ENCODE results near the gene MGMT.

MGMT gene

GRCh38 chr10:129784891-129785290, 317.9 kb downstream of the MGMT start:
- no peak overlapping the region for H3K27ac ChIP-seq (ENCODE audit: low read depth in 2 of 2, low read length in 2 of 2)
- no peaks in the 10 kb centered on the region for H3K36me3 ChIP-seq (ENCODE audit: control insufficient read depth in 2 of 2, insufficient read depth in 2 of 2, low read length in 2 of 2)
- H3K27me3 ChIP-seq (ENCODE audit: control insufficient read depth in 2 of 2, insufficient read depth in 2 of 2, low read length in 2 of 2) = no peaks in the 10 kb centered on the region
- H3K4me3 ChIP-seq (ENCODE audit: low read length in 2 of 2) = no peak overlapping the region
- H3K9me3 ChIP-seq (ENCODE audit: control insufficient read depth in 2 of 2, low read length in 2 of 2) = no peaks in the 10 kb centered on the region
- no peaks in the 10 kb centered on the region for H3K4me1 ChIP-seq (ENCODE audit: control insufficient read depth in 2 of 2, insufficient read depth in 2 of 2, low read length in 2 of 2)
- no peak overlapping the region for H3K9ac ChIP-seq (ENCODE audit: low read depth in 1 of 2, low read length in 2 of 2)

DNA sequence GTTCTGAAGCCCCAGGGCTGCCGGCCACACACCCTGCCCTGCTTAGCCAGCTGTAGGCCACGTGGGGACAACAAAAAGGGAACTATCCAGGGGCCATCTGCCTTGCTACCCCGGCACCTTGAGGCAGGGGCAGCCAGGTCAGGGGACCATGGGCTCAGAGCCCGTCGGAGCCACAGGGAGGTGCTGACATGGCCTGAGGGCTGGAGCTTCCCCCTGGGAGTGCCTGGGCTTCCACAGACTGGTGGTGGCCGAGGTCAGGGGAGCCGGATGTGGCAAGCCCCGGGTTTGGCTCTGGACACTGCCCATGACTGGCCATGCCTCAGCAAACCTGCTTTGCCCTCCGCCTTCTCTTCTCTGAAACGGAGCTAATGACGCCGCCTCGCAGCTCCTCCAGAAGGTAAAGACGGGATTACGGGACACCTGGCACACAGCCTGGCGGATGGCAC, 318.5 kb downstream of the MGMT start:
- Histone ChIP-seq H3K4me3 (ENCODE audit: low read length in 2 of 2) (no peak overlapping the region), H3K27me3 (ENCODE audit: control insufficient read depth in 2 of 2, insufficient read depth in 2 of 2, low read length in 2 of 2) (no peaks in the 10 kb centered on the region), H3K36me3 (ENCODE audit: control insufficient read depth in 2 of 2, insufficient read depth in 2 of 2, low read length in 2 of 2) (no peaks in the 10 kb centered on the region), H3K9ac (ENCODE audit: low read depth in 1 of 2, low read length in 2 of 2) (no peak overlapping the region), H3K27ac (ENCODE audit: low read depth in 2 of 2, low read length in 2 of 2) (no peak overlapping the region), H3K4me1 (ENCODE audit: control insufficient read depth in 2 of 2, insufficient read depth in 2 of 2, low read length in 2 of 2) (no peaks in the 10 kb centered on the region), H3K9me3 (ENCODE audit: control insufficient read depth in 2 of 2, low read length in 2 of 2) (no peaks in the 10 kb centered on the region)

DNA sequence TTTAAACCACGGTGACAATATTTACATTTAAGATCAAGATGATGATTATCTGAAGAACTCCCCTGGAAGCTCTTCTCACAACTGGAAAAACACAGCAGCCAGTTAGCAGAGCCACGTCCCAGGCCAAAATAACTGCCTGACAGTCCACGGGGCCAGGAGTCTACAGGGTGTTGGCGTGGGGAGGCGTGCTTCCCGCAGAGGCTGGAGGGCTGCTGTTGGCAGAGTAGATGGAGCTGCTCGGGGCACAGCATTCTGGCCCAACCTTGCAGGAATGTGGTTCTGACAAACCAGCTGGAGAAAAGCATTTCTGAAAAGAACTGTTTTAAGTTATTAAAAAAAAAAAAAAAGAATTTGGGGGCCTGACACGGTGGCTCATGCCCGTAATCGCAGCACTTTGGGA, 319.2 kb downstream of the MGMT start:
- H3K4me3 ChIP-seq (ENCODE audit: low read length in 2 of 2) = no peak overlapping the region
- H3K4me1 ChIP-seq (ENCODE audit: control insufficient read depth in 2 of 2, insufficient read depth in 2 of 2, low read length in 2 of 2) = no peaks in the 10 kb centered on the region

DNA sequence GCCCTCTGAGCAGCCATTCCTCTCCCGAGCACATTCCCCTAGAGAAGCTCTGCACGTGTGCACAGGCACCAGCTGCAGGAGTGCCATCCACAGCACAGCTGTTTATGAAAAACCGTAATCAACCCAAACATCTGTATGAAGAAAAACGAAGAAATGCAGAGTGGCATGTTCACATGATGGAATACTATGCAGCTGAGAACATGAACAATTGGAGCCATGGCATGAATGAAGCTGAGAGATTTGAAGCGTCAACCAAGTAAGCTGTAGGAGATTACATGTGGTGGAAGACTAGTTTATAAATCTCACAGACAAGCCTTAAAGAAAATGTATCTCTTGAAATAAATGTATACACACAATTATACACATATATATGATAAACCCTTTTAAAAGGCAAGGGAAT, 320.5 kb downstream of the MGMT start:
- Histone ChIP-seq H3K36me3 (ENCODE audit: control insufficient read depth in 2 of 2, insufficient read depth in 2 of 2, low read length in 2 of 2) (no peaks in the 10 kb centered on the region), H3K4me1 (ENCODE audit: control insufficient read depth in 2 of 2, insufficient read depth in 2 of 2, low read length in 2 of 2) (no peaks in the 10 kb centered on the region), H3K4me3 (ENCODE audit: low read length in 2 of 2) (no peak overlapping the region), H3K9ac (ENCODE audit: low read depth in 1 of 2, low read length in 2 of 2) (no peak overlapping the region), H3K27ac (ENCODE audit: low read depth in 2 of 2, low read length in 2 of 2) (no peak overlapping the region), H3K9me3 (ENCODE audit: control insufficient read depth in 2 of 2, low read length in 2 of 2) (no peaks in the 10 kb centered on the region), H3K27me3 (ENCODE audit: control insufficient read depth in 2 of 2, insufficient read depth in 2 of 2, low read length in 2 of 2) (no peaks in the 10 kb centered on the region)

More for the DNA sequence above, 319.2 kb downstream of the MGMT start:
- no peaks in the 10 kb centered on the region for H3K27me3 ChIP-seq (ENCODE audit: control insufficient read depth in 2 of 2, insufficient read depth in 2 of 2, low read length in 2 of 2)
- no peak overlapping the region for H3K27ac ChIP-seq (ENCODE audit: low read depth in 2 of 2, low read length in 2 of 2)
- H3K9me3 ChIP-seq (ENCODE audit: control insufficient read depth in 2 of 2, low read length in 2 of 2) = no peaks in the 10 kb centered on the region
- H3K9ac ChIP-seq (ENCODE audit: low read depth in 1 of 2, low read length in 2 of 2) = no peak overlapping the region
- H3K36me3 ChIP-seq (ENCODE audit: control insufficient read depth in 2 of 2, insufficient read depth in 2 of 2, low read length in 2 of 2) = no peaks in the 10 kb centered on the region

- no peak overlapping the region for H3K9ac ChIP-seq (ENCODE audit: low read depth in 1 of 2, low read length in 2 of 2)
- H3K36me3 ChIP-seq (ENCODE audit: control insufficient read depth in 2 of 2, insufficient read depth in 2 of 2, low read length in 2 of 2) = no peaks in the 10 kb centered on the region
- H3K4me1 ChIP-seq (ENCODE audit: control insufficient read depth in 2 of 2, insufficient read depth in 2 of 2, low read length in 2 of 2) = no peaks in the 10 kb centered on the region
- H3K27ac ChIP-seq (ENCODE audit: low read depth in 2 of 2, low read length in 2 of 2) = no peak overlapping the region
- no peak overlapping the region for H3K4me3 ChIP-seq (ENCODE audit: low read length in 2 of 2)
- H3K9me3 ChIP-seq (ENCODE audit: control insufficient read depth in 2 of 2, low read length in 2 of 2) = peaks cover 0 to 5% of the 10 kb centered on the region in 2 donors
- H3K27me3 ChIP-seq (ENCODE audit: control insufficient read depth in 2 of 2, insufficient read depth in 2 of 2, low read length in 2 of 2) = no peaks in the 10 kb centered on the region
These were observed 321.2 kb downstream of the MGMT start for GRCh38 chr10:129788215-129788614.

GRCh38 chr10:129790715-129791446, 323.8 kb downstream of the MGMT start:
- H3K27me3 ChIP-seq (ENCODE audit: control insufficient read depth in 2 of 2, insufficient read depth in 2 of 2, low read length in 2 of 2) = no peaks in the 10 kb centered on the region
- no peak overlapping the region for H3K9ac ChIP-seq (ENCODE audit: low read depth in 1 of 2, low read length in 2 of 2)
- H3K9me3 ChIP-seq (ENCODE audit: control insufficient read depth in 2 of 2, low read length in 2 of 2) = peaks cover 0 to 5% of the 10 kb centered on the region in 2 donors
- no peaks in the 10 kb centered on the region for H3K36me3 ChIP-seq (ENCODE audit: control insufficient read depth in 2 of 2, insufficient read depth in 2 of 2, low read length in 2 of 2)
- no peaks in the 10 kb centered on the region for H3K4me1 ChIP-seq (ENCODE audit: control insufficient read depth in 2 of 2, insufficient read depth in 2 of 2, low read length in 2 of 2)
- H3K27ac ChIP-seq (ENCODE audit: low read depth in 2 of 2, low read length in 2 of 2) = no peak overlapping the region
- no peak overlapping the region for H3K4me3 ChIP-seq (ENCODE audit: low read length in 2 of 2)

GRCh38 chr10:129792141-129792540, 325.1 kb downstream of the MGMT start:
- Histone ChIP-seq H3K36me3 (ENCODE audit: control insufficient read depth in 2 of 2, insufficient read depth in 2 of 2, low read length in 2 of 2) (no peaks in the 10 kb centered on the region), H3K9ac (ENCODE audit: low read depth in 1 of 2, low read length in 2 of 2) (no peak overlapping the region), H3K9me3 (ENCODE audit: control insufficient read depth in 2 of 2, low read length in 2 of 2) (peaks cover 0 to 5% of the 10 kb centered on the region in 2 donors), H3K4me1 (ENCODE audit: control insufficient read depth in 2 of 2, insufficient read depth in 2 of 2, low read length in 2 of 2) (no peaks in the 10 kb centered on the region), H3K4me3 (ENCODE audit: low read length in 2 of 2) (no peak overlapping the region), H3K27me3 (ENCODE audit: control insufficient read depth in 2 of 2, insufficient read depth in 2 of 2, low read length in 2 of 2) (no peaks in the 10 kb centered on the region), H3K27ac (ENCODE audit: low read depth in 2 of 2, low read length in 2 of 2) (no peak overlapping the region)

DNA sequence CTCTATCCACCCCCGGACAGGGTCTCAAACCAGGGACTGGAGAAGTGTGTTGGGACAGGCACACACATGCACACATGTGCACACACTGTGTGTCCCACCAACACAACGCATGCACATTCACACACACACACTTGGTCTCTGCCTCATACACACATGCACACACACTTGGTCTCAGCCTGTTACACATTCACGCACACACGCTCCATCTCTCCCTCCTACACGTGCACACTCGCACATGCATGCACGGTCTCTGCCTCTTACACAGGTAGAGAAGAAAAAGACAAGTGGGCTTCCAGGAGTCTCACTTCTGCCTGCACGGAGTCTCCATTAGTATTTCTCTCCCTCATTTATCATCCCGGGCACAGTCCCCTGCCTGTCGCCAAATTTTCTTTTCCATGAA, 325.8 kb downstream of the MGMT start:
- Histone ChIP-seq H3K4me3 (ENCODE audit: low read length in 2 of 2) (no peak overlapping the region), H3K36me3 (ENCODE audit: control insufficient read depth in 2 of 2, insufficient read depth in 2 of 2, low read length in 2 of 2) (no peaks in the 10 kb centered on the region), H3K27ac (ENCODE audit: low read depth in 2 of 2, low read length in 2 of 2) (no peak overlapping the region), H3K9me3 (ENCODE audit: control insufficient read depth in 2 of 2, low read length in 2 of 2) (peaks cover 0 to 5% of the 10 kb centered on the region in 2 donors), H3K4me1 (ENCODE audit: control insufficient read depth in 2 of 2, insufficient read depth in 2 of 2, low read length in 2 of 2) (no peaks in the 10 kb centered on the region), H3K9ac (ENCODE audit: low read depth in 1 of 2, low read length in 2 of 2) (no peak overlapping the region), H3K27me3 (ENCODE audit: control insufficient read depth in 2 of 2, insufficient read depth in 2 of 2, low read length in 2 of 2) (no peaks in the 10 kb centered on the region)

DNA sequence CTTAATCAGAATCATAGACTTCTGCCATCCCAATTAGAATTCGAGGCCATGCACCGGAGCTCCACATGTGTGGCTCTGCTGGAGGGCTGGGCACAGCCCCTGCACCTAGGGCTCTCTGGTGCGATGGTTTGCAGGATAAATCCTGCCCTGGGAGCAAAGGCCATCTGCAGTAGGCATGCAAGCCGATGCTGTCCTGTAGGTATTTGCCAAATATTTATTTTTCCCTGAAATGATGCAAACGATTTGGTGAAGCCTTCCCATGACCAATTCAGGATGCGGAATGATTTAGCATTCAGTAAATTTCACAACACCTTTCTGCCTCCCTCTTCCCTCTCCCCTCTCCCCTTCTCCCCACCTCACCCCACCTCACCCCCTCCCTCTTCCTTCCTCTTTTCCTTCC, 326.4 kb downstream of the MGMT start:
- H3K4me1 ChIP-seq (ENCODE audit: control insufficient read depth in 2 of 2, insufficient read depth in 2 of 2, low read length in 2 of 2) = no peaks in the 10 kb centered on the region

GRCh38 chr10:129793996-129794395, 327.0 kb downstream of the MGMT start:
- no peaks in the 10 kb centered on the region for H3K4me1 ChIP-seq (ENCODE audit: control insufficient read depth in 2 of 2, insufficient read depth in 2 of 2, low read length in 2 of 2)
- H3K27me3 ChIP-seq (ENCODE audit: control insufficient read depth in 2 of 2, insufficient read depth in 2 of 2, low read length in 2 of 2) = no peaks in the 10 kb centered on the region
- no peak overlapping the region for H3K27ac ChIP-seq (ENCODE audit: low read depth in 2 of 2, low read length in 2 of 2)
- no peak overlapping the region for H3K4me3 ChIP-seq (ENCODE audit: low read length in 2 of 2)
- no peaks in the 10 kb centered on the region for H3K36me3 ChIP-seq (ENCODE audit: control insufficient read depth in 2 of 2, insufficient read depth in 2 of 2, low read length in 2 of 2)
- H3K9me3 ChIP-seq (ENCODE audit: control insufficient read depth in 2 of 2, low read length in 2 of 2) = peaks cover 0 to 5% of the 10 kb centered on the region in 2 donors
- H3K9ac ChIP-seq (ENCODE audit: low read depth in 1 of 2, low read length in 2 of 2) = no peak overlapping the region

More for the DNA sequence above, 326.4 kb downstream of the MGMT start:
- Histone ChIP-seq H3K36me3 (ENCODE audit: control insufficient read depth in 2 of 2, insufficient read depth in 2 of 2, low read length in 2 of 2) (no peaks in the 10 kb centered on the region), H3K27me3 (ENCODE audit: control insufficient read depth in 2 of 2, insufficient read depth in 2 of 2, low read length in 2 of 2) (no peaks in the 10 kb centered on the region), H3K9ac (ENCODE audit: low read depth in 1 of 2, low read length in 2 of 2) (no peak overlapping the region), H3K27ac (ENCODE audit: low read depth in 2 of 2, low read length in 2 of 2) (no peak overlapping the region), H3K9me3 (ENCODE audit: control insufficient read depth in 2 of 2, low read length in 2 of 2) (peaks cover 0 to 5% of the 10 kb centered on the region in 2 donors), H3K4me3 (ENCODE audit: low read length in 2 of 2) (no peak overlapping the region)

Measured in mucosa of rectum (tissue), 2 donors.